Measurements from ENCODE around the gene APBB2.

DNA sequence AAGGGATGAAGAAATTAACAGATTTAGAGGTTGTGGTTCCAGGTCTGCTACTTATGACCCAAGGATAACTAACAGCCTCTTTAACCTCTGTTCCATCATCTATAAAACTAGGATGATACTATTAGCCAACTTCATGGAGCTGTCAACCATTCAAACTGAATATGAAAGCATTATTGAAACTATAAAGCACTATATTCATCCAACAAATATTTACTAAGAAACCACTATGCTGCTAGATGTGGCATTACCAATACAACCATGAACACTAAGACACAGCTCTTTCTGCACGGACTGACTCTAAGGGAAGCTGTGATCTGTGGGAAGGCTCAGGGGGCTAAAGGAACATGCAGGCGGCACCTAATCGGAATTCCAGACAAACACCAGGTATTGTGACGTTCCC lies 66.0 kb downstream of the APBB2 start:
- TF ChIP-seq EZH2phosphoT487 (IDR thresholded peaks at IDR 0.05; ENCODE audit: insufficient read depth, low read depth) (no peak), EZH2 (IDR thresholded peaks at IDR 0.05; ENCODE audit: insufficient read depth, poor library complexity, severe bottlenecking) (no peak)
